Adrenal gland (tissue), 12 donors: ENCODE data around the gene C3orf22. TPM values are rescaled to one million over a fixed set of nuclear protein-coding genes. Genes with fewer than 3 reads are reported as not detected.

ENCODE experiments used
- DNase-seq, 7 donors: peaks; one replicate each; pipeline ENCODE4 v3.0.0-alpha.2; 2019 to 2020
- H3K27ac ChIP-seq, 5 donors: fragments of 200-600 bp; sonication (generic) in 4 of 5; 1 replicate in 3 of 5; 2 replicates in 2 of 5; pipeline versions ENCODE4 v1.5.1 to v1.8.0; 2016 to 2020; ENCODE audit warnings: mild to moderate bottlenecking in 1 of 5
- H3K27me3 ChIP-seq: fragments of 200-600 bp; 2 replicates; pipeline ENCODE4 v1.8.0; 2021
- H3K36me3 ChIP-seq, 2 donors: fragments of 200-600 bp; replicated peaks in 1 of 2; 1 replicate in 1 of 2; 2 replicates in 1 of 2; pipeline versions ENCODE4 v1.5.1 to v1.8.0; 2018 to 2022
- H3K4me1 ChIP-seq, 2 donors: fragments of 200-600 bp; replicated peaks in 1 of 2; 1 replicate in 1 of 2; 2 replicates in 1 of 2; pipeline versions ENCODE4 v1.5.1 to v1.8.0; 2018 to 2021
- H3K4me3 ChIP-seq, 4 donors: fragments of 200-600 bp; sonication (generic) in 3 of 4; one replicate each; pipeline ENCODE4 v1.5.1; 2016 to 2018
- H3K9me3 ChIP-seq, 3 donors: fragments of 200-600 bp; sonication (generic) in 1 of 3; replicated peaks in 1 of 3; 1 replicate in 2 of 3; 2 replicates in 1 of 3; pipeline versions ENCODE4 v1.5.1 to v1.8.0; 2016 to 2021
- POLR2A ChIP-seq, 2 donors: fragments of 450-650 bp; IDR thresholded peaks; one replicate each; pipeline ENCODE4 v1.6.1; 2017; ENCODE audit warnings: antibody characterized with exemption in 2 of 2, mild to moderate bottlenecking in 2 of 2, moderate library complexity in 1 of 2
- WGBS, 4 donors: extraction: QIAGEN DNeasy Blood & Tissue Kit in 2 of 4; methylation state at CpG; one replicate each; pipeline versions ENCODE4 v1.1.5 to v1.1.7; 2013 to 2017; 5-methylcytosine and 5-hydroxymethylcytosine counted together
- intact Hi-C, 2 donors: fragments of 100-400 bp; cut with DNase I; formaldehyde crosslinking; loops; one replicate each; pipeline versions ENCODE4 v1.14.1 to v1.15.0; 2022 to 2023
- polyA plus RNA-seq, 3 donors: library from polyadenylated mRNA; stranded (reverse); fragments of 200-250 nt in 2 of 3; fragments of 350-450 nt in 1 of 3; fragmentation: Illumina TruSeq in 1 of 3; extraction: RNeasy Lipid Tissue Mini Kit (QIAGEN cat#74804) in 1 of 3; gene quantifications; one replicate each; pipeline ENCODE4 v1.2.3, GENCODE V29; 2013 to 2014
- total RNA-seq, 9 donors: library from RNA; depleted of rRNA in 4 of 9; stranded (reverse); fragments of >200 nt in 4 of 9; fragments of 120-200 nt in 1 of 9; fragmentation: NEBNext Ultra II Directional in 1 of 9; extraction: Animal tissue kit (Norgen Biotek cat#: 25700) in 1 of 9; gene quantifications; one replicate each; pipeline versions ENCODE4 v1.1.0 to v1.2.4, GENCODE V29; 2013 to 2023
- TF ChIP-seq, protein P1 (sequence below), 6 experiments: fragments of 450-650 bp in 4 of 6; fragments of 200-600 bp in 2 of 6; sonication (generic) in 1 of 6; IDR thresholded peaks; 1 replicate in 5 of 6; 2 replicates in 1 of 6; pipeline versions ENCODE4 v1.5.1 to v1.8.0; 2016 to 2021; ENCODE audit warnings: antibody characterized with exemption in 6 of 6, mild to moderate bottlenecking in 2 of 6, moderate library complexity in 1 of 6
- donor health status: healthy with polysubstance abuse.
- donor health status: Bipolar disorder and iron deficiency.
- donor health status: DM: yes; HTN: yes; CAD: no.
- donor health status: DM: no; HTN: no; CAD: no.
- donor health status: DM: no; HTN: no; CAD: no.
- donor health status: DM: yes; HTN: yes; CAD: no.

The C3orf22 gene
- total and polyA plus RNA-seq, 12 donors: not detected

DNA sequence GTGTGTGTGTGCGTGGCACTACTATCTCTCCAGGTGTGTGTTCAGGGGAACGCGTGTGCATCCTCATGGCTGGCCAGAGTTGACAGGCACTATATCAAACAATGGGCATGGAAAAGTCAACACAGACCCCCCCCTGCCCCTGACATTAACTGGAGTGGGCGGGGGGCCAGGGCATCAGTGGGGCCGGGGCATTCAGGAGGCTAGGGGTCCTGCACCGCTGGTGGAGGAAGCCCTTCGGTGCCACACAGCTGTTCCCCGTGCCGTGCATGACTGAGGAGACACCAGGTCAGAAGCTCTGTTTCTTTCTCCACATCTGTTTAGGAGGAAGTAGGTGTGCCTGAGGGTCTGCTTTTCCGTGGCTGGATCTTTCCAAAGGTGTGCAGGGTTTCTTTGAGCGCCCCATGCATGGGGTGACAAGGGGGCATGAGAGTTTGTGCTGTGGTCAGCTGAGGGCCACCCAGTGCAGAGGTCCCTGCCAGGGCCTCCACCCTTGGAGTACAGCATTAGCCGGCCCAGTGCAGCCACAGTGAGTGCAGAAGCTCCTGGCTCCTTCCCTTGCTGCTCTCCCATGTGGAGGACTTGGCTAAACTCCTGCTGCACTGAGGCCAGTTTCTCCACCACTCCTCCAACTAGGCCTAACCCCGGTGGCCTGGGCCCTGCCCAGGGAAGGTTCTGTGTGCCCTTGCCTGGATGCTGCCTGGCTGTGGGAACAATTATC, 7.5 kb downstream of the C3orf22 start:
- H3K36me3 ChIP-seq: no peaks in the 10 kb centered on the region
- H3K27ac ChIP-seq: no peak overlapping the region
- peak in 3 of 7 donors; percentile 7 to 20 (median 8) for DNase-seq
- TF ChIP-seq POLR2A (IDR thresholded peaks at IDR 0.05): no peak
- TF ChIP-seq, protein P1, sequence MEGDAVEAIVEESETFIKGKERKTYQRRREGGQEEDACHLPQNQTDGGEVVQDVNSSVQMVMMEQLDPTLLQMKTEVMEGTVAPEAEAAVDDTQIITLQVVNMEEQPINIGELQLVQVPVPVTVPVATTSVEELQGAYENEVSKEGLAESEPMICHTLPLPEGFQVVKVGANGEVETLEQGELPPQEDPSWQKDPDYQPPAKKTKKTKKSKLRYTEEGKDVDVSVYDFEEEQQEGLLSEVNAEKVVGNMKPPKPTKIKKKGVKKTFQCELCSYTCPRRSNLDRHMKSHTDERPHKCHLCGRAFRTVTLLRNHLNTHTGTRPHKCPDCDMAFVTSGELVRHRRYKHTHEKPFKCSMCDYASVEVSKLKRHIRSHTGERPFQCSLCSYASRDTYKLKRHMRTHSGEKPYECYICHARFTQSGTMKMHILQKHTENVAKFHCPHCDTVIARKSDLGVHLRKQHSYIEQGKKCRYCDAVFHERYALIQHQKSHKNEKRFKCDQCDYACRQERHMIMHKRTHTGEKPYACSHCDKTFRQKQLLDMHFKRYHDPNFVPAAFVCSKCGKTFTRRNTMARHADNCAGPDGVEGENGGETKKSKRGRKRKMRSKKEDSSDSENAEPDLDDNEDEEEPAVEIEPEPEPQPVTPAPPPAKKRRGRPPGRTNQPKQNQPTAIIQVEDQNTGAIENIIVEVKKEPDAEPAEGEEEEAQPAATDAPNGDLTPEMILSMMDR (IDR thresholded peaks at IDR 0.05): no peak
- H3K4me1 ChIP-seq: no peaks in the 10 kb centered on the region
- H3K4me3 ChIP-seq: no peak overlapping the region
- no peaks in the 10 kb centered on the region for H3K27me3 ChIP-seq
- WGBS, 4 donors: 66 to 84% (median 77%) methylated on average over 5 to 13 of the region's 13 CpGs
- H3K9me3 ChIP-seq: no peaks in the 10 kb centered on the region
- intact Hi-C loops: no loop called here

DNA sequence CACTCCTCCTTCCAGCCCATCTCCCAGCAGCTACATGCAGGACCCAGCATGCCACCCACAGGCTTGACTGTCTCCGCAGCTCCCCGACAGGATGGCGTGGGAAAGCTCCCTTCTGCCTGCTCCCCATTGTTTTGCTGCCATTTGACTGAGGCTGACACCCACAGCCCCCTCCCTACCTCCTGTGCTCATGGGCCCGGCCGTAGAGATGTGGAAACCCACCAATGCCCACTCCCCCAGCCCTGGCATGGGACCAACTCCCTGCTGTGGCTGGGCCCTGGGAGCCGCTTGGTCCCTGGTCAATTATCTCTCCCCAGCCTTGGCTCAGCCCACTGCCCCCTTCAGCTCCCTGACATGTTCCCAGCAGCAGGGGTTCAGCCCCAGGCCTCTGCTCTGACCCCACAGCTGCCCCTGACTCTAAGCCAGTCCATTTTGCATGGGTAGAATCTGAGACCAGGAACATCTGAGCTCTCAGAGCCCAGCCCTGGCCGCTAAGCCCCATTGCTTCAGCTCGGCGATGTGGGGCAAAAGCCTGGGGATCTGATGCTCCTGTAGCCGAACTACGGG, 8.2 kb downstream of the C3orf22 start:
- no peak for TF ChIP-seq POLR2A (IDR thresholded peaks at IDR 0.05)
- TF ChIP-seq, protein P1 (IDR thresholded peaks at IDR 0.05): no peak
- 86 to 90% (median 88%) methylated on average over 6 to 11 of the region's 11 CpGs for WGBS, 4 donors
- DNase-seq: peak in 3 of 7 donors; percentile 4 to 18 (median 16)
- Histone ChIP-seq H3K9me3 (no peaks in the 10 kb centered on the region), H3K27ac (no peak overlapping the region), H3K4me3 (no peak overlapping the region), H3K4me1 (no peaks in the 10 kb centered on the region), H3K36me3 (no peaks in the 10 kb centered on the region), H3K27me3 (no peaks in the 10 kb centered on the region)
- intact Hi-C loops: no loop called here

DNA sequence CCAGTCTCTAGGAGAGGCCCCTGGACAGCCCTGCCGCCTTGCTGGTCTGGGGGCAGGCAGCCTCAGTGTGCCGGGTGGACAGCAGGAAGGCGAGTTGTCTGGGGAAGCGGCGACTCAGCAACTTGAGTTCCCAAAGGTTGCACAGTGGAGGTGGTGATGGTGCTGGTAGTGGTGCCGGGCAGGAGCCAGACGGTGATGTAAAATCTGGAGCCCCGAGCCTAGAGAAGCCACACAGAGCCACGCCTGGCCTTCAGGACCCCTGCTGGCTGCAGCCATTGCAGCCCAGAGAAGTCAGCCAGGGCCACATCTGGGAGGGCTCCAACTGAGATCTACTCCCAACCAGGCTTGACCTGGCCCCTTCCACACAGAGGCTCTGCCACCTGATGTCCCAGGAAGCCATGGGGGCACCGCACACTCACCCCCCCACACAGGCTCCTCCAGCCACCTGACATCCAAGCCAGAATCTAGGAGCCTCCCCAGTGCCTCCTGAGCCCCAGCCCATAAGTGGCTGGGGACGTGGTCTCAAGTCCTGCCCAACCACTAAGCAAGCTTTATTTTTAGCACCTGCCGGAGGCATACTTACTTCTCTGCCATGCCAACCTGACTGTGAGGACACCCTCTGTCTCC, 8.8 kb downstream of the C3orf22 start:
- H3K27ac ChIP-seq: no peak overlapping the region
- no peaks in the 10 kb centered on the region for H3K9me3 ChIP-seq
- 74 to 81% (median 78%) methylated on average over 7 to 12 of the region's 12 CpGs for WGBS, 4 donors
- no peaks in the 10 kb centered on the region for H3K4me1 ChIP-seq
- peak in 3 of 7 donors; percentile 6 to 34 (median 7) for DNase-seq
- no peaks in the 10 kb centered on the region for H3K27me3 ChIP-seq
- H3K4me3 ChIP-seq: no peak overlapping the region
- intact Hi-C loops: no loop called here
- no peak for TF ChIP-seq POLR2A (IDR thresholded peaks at IDR 0.05)
- TF ChIP-seq, protein P1 (IDR thresholded peaks at IDR 0.05): no peak
- no peaks in the 10 kb centered on the region for H3K36me3 ChIP-seq
